Measurements from ENCODE around the gene SMIM36. TPM values are rescaled to one million over a fixed set of nuclear protein-coding genes. Genes with fewer than 3 reads are reported as not detected.
"Not testable (repeated sequence)": the region's sequence is repeated elsewhere in the genome, so short reads cannot be mapped to it uniquely, and the experiment has no call there.

SMIM36 gene
- polyA plus RNA-seq, 1 donor: not detected

- no peak for DNase-seq
- Histone ChIP-seq H3K27ac (ENCODE audit: low read length) (no peak overlapping the region), H3K36me3 (ENCODE audit: control insufficient read depth, insufficient read depth, low read length) (no peaks in the 10 kb centered on the region), H3K4me3 (ENCODE audit: low read length) (no peak overlapping the region), H3K27me3 (ENCODE audit: control insufficient read depth, insufficient read depth, low read length) (no peaks in the 10 kb centered on the region), H3K9me3 (ENCODE audit: control insufficient read depth, low read depth, low read length) (no peaks in the 10 kb centered on the region), H3K4me1 (ENCODE audit: control insufficient read depth, insufficient read depth, low read length) (no peaks in the 10 kb centered on the region)
- WGBS (ENCODE audit: insufficient coverage, low lambda C conversion rate): no CpG with 5 or more reads among the region's 1 CpG
Observed at GRCh38 chr17:55532670-55533069, 21.4 kb upstream of the SMIM36 start.

GRCh38 chr17:55531053-55531728 lies 19.9 kb upstream of the SMIM36 start:
- H3K36me3 ChIP-seq (ENCODE audit: control insufficient read depth, insufficient read depth, low read length): no peaks in the 10 kb centered on the region
- no peak overlapping the region for H3K27ac ChIP-seq (ENCODE audit: low read length)
- no peak overlapping the region for H3K4me3 ChIP-seq (ENCODE audit: low read length)
- H3K9me3 ChIP-seq (ENCODE audit: control insufficient read depth, low read depth, low read length): no peaks in the 10 kb centered on the region
- 35% methylated on average over 4 of the region's 5 CpGs for WGBS (ENCODE audit: insufficient coverage, low lambda C conversion rate)
- no peaks in the 10 kb centered on the region for H3K27me3 ChIP-seq (ENCODE audit: control insufficient read depth, insufficient read depth, low read length)
- H3K4me1 ChIP-seq (ENCODE audit: control insufficient read depth, insufficient read depth, low read length): no peaks in the 10 kb centered on the region
- DNase-seq: no peak

GRCh38 chr17:55530064-55530463 lies 18.8 kb upstream of the SMIM36 start:
- Histone ChIP-seq H3K4me1 (ENCODE audit: control insufficient read depth, insufficient read depth, low read length) (no peaks in the 10 kb centered on the region), H3K9me3 (ENCODE audit: control insufficient read depth, low read depth, low read length) (no peaks in the 10 kb centered on the region), H3K36me3 (ENCODE audit: control insufficient read depth, insufficient read depth, low read length) (no peaks in the 10 kb centered on the region), H3K27me3 (ENCODE audit: control insufficient read depth, insufficient read depth, low read length) (no peaks in the 10 kb centered on the region), H3K4me3 (ENCODE audit: low read length) (no peak overlapping the region), H3K27ac (ENCODE audit: low read length) (no peak overlapping the region)
- DNase-seq: no peak
- 86% methylated on average over 1 of the region's 3 CpGs for WGBS (ENCODE audit: insufficient coverage, low lambda C conversion rate)

GRCh38 chr17:55527540-55528118 lies 16.4 kb upstream of the SMIM36 start:
- DNase-seq: peak; percentile 12
- no peak overlapping the region for H3K4me3 ChIP-seq (ENCODE audit: low read length)
- no peaks in the 10 kb centered on the region for H3K27me3 ChIP-seq (ENCODE audit: control insufficient read depth, insufficient read depth, low read length)
- H3K27ac ChIP-seq (ENCODE audit: low read length): no peak overlapping the region
- WGBS (ENCODE audit: insufficient coverage, low lambda C conversion rate): 92% methylated on average over 2 of the region's 5 CpGs
- H3K4me1 ChIP-seq (ENCODE audit: control insufficient read depth, insufficient read depth, low read length): no peaks in the 10 kb centered on the region
- no peaks in the 10 kb centered on the region for H3K9me3 ChIP-seq (ENCODE audit: control insufficient read depth, low read depth, low read length)
- H3K36me3 ChIP-seq (ENCODE audit: control insufficient read depth, insufficient read depth, low read length): no peaks in the 10 kb centered on the region

- DNase-seq: no peak
- H3K4me3 ChIP-seq (ENCODE audit: low read length): no peak overlapping the region
- no peaks in the 10 kb centered on the region for H3K4me1 ChIP-seq (ENCODE audit: control insufficient read depth, insufficient read depth, low read length)
- no CpG with 5 or more reads among the region's 4 CpGs for WGBS (ENCODE audit: insufficient coverage, low lambda C conversion rate)
- no peaks in the 10 kb centered on the region for H3K27me3 ChIP-seq (ENCODE audit: control insufficient read depth, insufficient read depth, low read length)
- H3K27ac ChIP-seq (ENCODE audit: low read length): no peak overlapping the region
- no peaks in the 10 kb centered on the region for H3K36me3 ChIP-seq (ENCODE audit: control insufficient read depth, insufficient read depth, low read length)
- no peaks in the 10 kb centered on the region for H3K9me3 ChIP-seq (ENCODE audit: control insufficient read depth, low read depth, low read length)
Observed at GRCh38 chr17:55524440-55525220, 13.4 kb upstream of the SMIM36 start.

- not testable (repeated sequence) for H3K4me1 ChIP-seq (ENCODE audit: control insufficient read depth, insufficient read depth, low read length); H3K36me3 ChIP-seq (ENCODE audit: control insufficient read depth, insufficient read depth, low read length); H3K4me3 ChIP-seq (ENCODE audit: low read length); H3K27ac ChIP-seq (ENCODE audit: low read length); DNase-seq; H3K9me3 ChIP-seq (ENCODE audit: control insufficient read depth, low read depth, low read length); H3K27me3 ChIP-seq (ENCODE audit: control insufficient read depth, insufficient read depth, low read length)
- WGBS (ENCODE audit: insufficient coverage, low lambda C conversion rate): no CpG with 5 or more reads among the region's 4 CpGs
Observed at GRCh38 chr17:55523032-55523431, 11.8 kb upstream of the SMIM36 start.

GRCh38 chr17:55521186-55521585 lies 9.9 kb upstream of the SMIM36 start:
- no peaks in the 10 kb centered on the region for H3K36me3 ChIP-seq (ENCODE audit: control insufficient read depth, insufficient read depth, low read length)
- H3K4me1 ChIP-seq (ENCODE audit: control insufficient read depth, insufficient read depth, low read length): no peaks in the 10 kb centered on the region
- no peak for DNase-seq
- no peak overlapping the region for H3K4me3 ChIP-seq (ENCODE audit: low read length)
- no peak overlapping the region for H3K27ac ChIP-seq (ENCODE audit: low read length)
- H3K27me3 ChIP-seq (ENCODE audit: control insufficient read depth, insufficient read depth, low read length): no peaks in the 10 kb centered on the region
- no peaks in the 10 kb centered on the region for H3K9me3 ChIP-seq (ENCODE audit: control insufficient read depth, low read depth, low read length)

GRCh38 chr17:55520402-55520801 lies 9.2 kb upstream of the SMIM36 start:
- no peaks in the 10 kb centered on the region for H3K4me1 ChIP-seq (ENCODE audit: control insufficient read depth, insufficient read depth, low read length)
- 92% methylated on average over 2 of the region's 5 CpGs for WGBS (ENCODE audit: insufficient coverage, low lambda C conversion rate)

GRCh38 chr17:55518510-55518909 lies 7.3 kb upstream of the SMIM36 start:
- Histone ChIP-seq H3K27ac (ENCODE audit: low read length) (no peak overlapping the region), H3K4me3 (ENCODE audit: low read length) (no peak overlapping the region), H3K27me3 (ENCODE audit: control insufficient read depth, insufficient read depth, low read length) (no peaks in the 10 kb centered on the region), H3K36me3 (ENCODE audit: control insufficient read depth, insufficient read depth, low read length) (no peaks in the 10 kb centered on the region), H3K9me3 (ENCODE audit: control insufficient read depth, low read depth, low read length) (no peaks in the 10 kb centered on the region), H3K4me1 (ENCODE audit: control insufficient read depth, insufficient read depth, low read length) (no peaks in the 10 kb centered on the region)
- WGBS (ENCODE audit: insufficient coverage, low lambda C conversion rate): 83% methylated on average over 5 of the region's 5 CpGs
- DNase-seq: no peak

More at GRCh38 chr17:55520402-55520801, 9.2 kb upstream of the SMIM36 start:
- no peak overlapping the region for H3K27ac ChIP-seq (ENCODE audit: low read length)
- H3K9me3 ChIP-seq (ENCODE audit: control insufficient read depth, low read depth, low read length): no peaks in the 10 kb centered on the region
- DNase-seq: no peak
- H3K36me3 ChIP-seq (ENCODE audit: control insufficient read depth, insufficient read depth, low read length): no peaks in the 10 kb centered on the region
- H3K4me3 ChIP-seq (ENCODE audit: low read length): no peak overlapping the region
- no peaks in the 10 kb centered on the region for H3K27me3 ChIP-seq (ENCODE audit: control insufficient read depth, insufficient read depth, low read length)

GRCh38 chr17:55513885-55514590 lies 2.8 kb upstream of the SMIM36 start:
- Histone ChIP-seq H3K27ac (ENCODE audit: low read length) (no peak overlapping the region), H3K9me3 (ENCODE audit: control insufficient read depth, low read depth, low read length) (no peaks in the 10 kb centered on the region), H3K4me1 (ENCODE audit: control insufficient read depth, insufficient read depth, low read length) (no peaks in the 10 kb centered on the region), H3K27me3 (ENCODE audit: control insufficient read depth, insufficient read depth, low read length) (no peaks in the 10 kb centered on the region), H3K36me3 (ENCODE audit: control insufficient read depth, insufficient read depth, low read length) (no peaks in the 10 kb centered on the region), H3K4me3 (ENCODE audit: low read length) (no peak overlapping the region)
- 0% methylated on average over 1 of the region's 5 CpGs for WGBS (ENCODE audit: insufficient coverage, low lambda C conversion rate)
- peak; percentile 33 to 56 for DNase-seq

Measured in large intestine (tissue), 3 donors.